Occipital lobe (tissue), 2 donors: ENCODE measurements around the gene ZMAT3. TPM values are rescaled to one million over a fixed set of nuclear protein-coding genes. Genes with fewer than 3 reads are reported as not detected.

ENCODE experiments used
- small RNA-seq: library from RNA; depleted of rRNA; stranded (forward); fragments of <200 nt; gene quantifications from one replicate; pipeline ENCODE3, GENCODE V24; 2014
- total RNA-seq: library from RNA; depleted of rRNA; stranded (reverse); fragments of >200 nt; gene quantifications from one replicate; pipeline ENCODE4 v1.2.3, GENCODE V29; 2014

Gene ZMAT3
- total RNA-seq, 1 donor from 2014 or later, result 8.6 TPM

Small RNA genes lying within 50 kb of the gene (small RNA-seq; reads per million reads assigned to genes)
- gene RF00019, result not detected

Other genes with a start within 250 kb of the ZMAT3 start
- gene PIK3CA, start 76.5 kb upstream of the ZMAT3 start, total RNA-seq, result 90.2 TPM
- gene KCNMB3, start 179.3 kb upstream of the ZMAT3 start, total RNA-seq, result 3.1 TPM